KG1 (cell line): Measurements from ENCODE around the gene FOXO3.

Experiments
- DNase-seq: peaks from one replicate; lab custom pipeline; 2025; lab: John Stamatoyannopoulos, UW

The FOXO3 gene

DNA sequence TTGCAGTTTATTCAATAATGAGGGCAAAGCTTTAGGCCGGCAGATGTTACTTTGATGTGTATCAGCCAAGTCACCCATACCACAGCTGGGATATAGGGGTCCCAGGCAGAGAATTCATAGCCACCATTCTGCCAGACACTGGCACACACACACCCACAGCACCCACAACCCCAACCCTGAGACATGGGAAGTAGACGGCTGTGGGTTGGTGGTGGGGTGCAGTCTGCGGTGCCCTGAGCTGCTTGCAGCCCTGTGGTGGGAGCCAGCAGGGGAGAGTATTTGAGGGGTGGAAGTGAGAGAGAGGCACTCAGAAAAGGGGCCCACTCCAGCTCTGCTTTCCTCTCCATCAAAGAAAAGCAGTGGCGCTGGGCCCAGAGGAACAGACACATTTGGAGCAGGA lies 125.3 kb downstream of the FOXO3 start:
- no peak for DNase-seq

DNA sequence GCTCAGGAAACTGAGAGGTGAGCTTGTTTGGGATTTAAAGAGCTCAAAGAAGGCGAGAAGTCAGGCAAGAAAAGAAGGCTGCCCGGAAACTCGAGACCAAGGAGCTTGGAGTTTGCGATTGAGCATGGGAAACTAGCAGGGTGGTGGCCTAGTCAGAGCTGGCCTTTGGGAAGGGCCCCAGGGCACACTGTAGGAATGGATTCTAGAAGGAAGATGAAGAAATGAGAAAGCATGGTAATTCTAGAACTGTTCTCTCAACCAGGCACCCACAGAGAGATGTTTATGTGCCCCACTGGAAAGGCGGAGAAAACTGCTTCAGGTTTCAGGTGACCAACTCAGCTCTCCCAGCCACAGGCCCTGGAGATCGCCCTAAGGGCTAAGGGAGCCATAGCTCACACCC lies 126.2 kb downstream of the FOXO3 start:
- no peak for DNase-seq

DNA sequence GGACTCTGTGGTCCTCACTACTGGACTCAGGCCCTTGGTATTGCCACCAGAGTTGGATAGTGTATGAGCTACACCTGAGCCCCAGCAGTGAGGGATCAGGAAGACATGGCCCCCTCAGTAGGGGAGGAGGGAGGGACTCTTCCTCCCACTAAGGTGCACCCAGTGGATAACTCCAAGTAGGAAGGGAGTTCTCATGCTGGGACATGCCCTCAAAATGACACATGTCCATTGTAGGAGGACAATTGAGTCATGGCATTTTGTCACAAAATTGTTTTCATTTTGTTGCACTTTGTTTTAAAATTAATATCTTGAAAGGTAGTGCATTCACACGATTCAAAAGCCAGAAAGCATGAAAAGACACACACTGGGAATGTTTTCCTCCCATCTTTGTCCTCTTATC lies 127.2 kb downstream of the FOXO3 start:
- no peak for DNase-seq

DNA sequence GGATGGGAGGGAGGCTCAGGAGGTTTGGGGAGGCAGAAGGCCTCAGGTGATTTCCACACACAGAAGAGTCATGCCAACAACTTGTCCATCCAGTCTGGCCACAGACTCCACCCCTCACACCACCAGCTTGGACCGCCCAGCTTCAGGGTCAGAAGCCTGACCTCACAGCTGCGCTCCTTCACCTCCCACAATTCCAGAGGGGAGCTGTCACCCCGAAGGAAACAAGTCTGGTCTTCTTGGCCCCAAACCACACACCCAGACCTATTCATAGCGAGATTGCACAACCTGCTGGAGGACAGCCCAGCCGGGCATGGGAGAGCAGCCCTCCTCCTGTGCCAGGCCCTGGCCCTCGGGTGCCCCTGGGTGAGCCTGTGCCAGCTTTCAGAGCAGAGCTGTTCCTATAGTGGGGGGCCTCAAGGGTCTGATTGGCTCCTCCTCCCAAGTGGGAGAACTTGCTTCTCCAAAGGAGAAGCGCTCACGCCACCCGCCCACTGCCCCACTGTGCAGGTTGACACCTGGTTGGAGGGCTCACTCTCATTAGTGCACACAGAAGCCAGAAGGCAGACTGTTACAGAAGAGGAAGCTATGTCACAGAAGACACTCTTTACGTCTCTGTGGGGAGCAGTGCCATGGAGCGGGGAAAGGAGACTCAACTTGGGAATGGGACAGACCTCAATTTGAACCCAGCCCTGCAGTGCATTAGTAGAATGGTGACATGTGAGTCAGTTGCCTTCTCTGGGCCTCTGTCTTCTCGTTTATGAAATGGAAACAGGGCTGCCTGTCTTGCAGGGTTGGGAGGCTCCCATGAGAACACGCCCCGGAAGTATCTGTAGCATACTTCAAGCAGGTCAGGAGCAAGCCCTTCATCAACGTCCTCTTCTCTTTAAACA lies 128.8 kb downstream of the FOXO3 start:
- no peak for DNase-seq

DNA sequence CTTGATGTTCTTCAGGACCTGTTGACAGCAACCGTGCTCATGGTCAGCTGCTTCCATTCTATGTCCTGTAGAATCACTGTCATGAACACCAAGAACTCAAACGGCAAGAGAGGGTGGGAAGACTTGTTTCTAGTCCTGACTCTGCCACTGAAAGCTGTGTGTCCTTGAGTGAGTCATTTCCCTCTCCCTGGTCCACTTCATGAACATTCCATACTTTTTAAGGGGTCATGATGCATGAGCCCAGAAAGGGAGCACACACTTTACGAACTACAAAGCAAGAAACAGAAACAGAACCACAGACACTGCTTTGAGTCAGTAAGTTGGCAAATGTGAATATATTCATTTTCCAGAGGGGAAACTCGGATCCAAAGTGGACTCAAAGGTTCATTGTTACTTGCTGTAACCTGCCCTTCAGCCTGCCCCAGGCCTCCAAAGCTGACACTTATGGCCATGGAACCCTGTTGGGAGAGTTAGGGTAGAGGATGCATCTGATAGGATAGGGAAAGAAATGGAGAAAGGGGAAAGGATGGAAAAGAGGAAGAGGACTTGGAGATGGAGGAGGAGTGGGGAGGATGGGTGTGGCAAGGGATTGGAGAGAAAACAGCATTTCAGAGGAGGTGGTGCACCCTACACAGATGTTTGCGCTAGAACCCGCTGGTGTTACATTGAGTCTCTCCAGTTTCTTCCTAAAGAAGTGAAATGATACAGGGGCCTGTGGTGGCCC lies 129.8 kb downstream of the FOXO3 start:
- DNase-seq: no peak

DNA sequence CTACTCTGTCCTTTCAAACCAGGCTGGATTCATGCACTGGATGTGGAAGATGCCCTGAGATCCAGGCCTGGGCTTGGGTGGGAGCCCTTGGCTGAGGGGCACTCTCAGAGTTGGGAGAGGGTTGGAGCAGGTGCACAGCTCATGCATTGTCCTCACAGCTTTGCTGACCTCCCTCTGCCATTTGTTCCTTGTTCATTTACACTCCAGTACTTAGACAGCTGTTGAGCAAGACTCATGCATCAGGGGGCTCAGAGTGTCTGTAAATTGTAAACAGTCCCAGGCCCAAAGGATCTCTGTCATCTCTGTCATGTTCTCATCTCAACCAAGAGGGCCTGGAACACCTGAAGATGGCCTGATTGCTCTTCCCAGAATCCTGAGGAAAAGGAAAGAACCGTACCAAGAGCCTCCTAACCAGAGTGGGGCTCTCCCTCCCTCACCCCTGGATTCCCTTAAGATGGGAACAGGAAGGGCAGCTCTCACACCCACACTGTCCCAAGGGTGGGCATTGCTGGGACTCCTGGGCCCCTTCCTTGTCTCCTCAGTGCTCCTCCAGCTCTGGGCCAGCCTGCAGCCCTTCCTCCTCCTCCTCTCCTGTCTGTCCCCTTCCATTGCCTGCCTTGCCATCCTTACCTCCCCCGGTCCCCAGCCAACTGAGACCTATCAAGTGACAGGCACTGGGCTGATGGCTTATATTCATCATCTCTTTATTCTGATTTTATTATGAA lies 132.9 kb downstream of the FOXO3 start:
- DNase-seq: no peak

DNA sequence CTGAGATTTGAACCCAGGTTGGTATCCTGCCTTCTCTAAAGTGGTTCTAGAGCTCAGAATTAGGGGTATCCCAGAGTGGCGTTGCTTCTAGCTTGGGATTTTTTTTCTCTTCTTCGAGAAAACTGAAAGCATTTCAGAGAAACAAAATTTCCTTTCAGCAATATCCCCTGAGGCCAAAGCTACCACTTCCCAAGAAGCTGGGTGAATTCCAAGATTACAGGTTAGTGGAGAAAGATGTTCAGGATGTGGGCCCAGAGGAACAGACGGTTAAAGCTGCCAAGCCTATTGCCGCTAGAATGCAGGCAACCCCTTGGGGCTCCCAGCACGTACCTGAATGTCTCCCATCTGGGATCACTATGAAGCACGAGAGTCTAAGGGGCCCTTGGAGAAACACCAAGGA lies 134.1 kb downstream of the FOXO3 start:
- DNase-seq: no peak

DNA sequence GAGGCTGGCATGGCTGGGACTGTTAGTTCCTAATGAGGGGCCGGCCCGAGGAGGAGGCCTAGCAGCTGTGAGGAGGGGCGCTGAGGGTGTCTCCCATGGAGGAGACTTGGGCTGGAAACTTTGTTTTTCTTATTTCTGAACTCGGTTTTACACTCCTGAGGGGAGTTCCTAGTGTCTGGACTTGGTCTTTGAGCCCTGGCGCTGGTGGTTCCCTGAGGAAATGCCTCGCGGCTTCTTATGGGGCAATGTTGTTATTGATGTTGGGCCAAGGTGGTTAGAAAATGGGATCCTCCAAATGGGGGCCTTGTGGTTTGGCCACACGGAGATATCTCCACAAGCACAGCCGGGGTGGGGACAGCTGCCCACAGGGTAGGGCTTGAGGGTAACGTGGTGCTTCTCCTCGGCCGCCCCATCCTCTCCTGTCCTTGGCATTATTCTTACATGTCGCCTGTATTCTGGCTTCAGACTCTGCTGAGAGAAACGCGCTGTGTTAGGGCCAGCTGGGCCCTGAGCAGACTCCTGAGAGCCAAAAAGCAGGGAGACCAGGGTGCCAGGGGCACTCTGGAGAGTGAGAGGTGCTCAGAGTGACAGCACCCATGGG lies 136.9 kb downstream of the FOXO3 start:
- no peak for DNase-seq

DNA sequence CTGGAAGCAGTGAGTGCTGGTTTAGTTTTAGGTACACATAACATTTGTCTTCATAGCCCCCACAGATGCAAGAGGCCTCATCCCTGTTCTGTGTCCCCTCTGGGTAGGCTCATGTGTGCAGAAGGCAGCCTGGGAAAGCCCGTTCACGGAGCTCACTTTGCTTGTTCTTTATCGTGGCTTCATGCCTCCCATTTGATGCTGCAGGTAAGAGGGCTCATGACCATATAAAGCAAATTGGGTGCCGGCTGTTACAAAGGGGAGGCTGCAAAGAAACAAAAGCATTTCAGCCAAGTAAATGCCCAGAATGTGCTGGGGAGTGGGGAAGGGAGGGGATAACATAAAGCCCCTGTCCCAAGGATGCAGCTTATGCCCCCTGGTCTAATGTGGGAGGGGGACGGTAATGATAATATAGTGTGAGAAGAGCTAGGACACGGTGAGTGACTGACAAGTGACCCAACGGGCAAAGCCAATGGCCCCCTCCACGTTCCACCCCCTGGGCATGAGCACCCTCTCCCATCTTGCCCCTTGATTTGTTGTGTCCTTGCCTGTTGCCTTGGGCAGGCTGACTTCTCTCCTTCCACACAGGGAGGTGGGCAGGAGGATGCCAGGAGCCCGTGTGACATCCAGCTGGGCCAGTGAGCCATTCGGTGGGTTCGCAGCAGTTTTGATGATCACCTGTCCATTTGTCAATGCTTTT lies 138.0 kb downstream of the FOXO3 start:
- no peak for DNase-seq

DNA sequence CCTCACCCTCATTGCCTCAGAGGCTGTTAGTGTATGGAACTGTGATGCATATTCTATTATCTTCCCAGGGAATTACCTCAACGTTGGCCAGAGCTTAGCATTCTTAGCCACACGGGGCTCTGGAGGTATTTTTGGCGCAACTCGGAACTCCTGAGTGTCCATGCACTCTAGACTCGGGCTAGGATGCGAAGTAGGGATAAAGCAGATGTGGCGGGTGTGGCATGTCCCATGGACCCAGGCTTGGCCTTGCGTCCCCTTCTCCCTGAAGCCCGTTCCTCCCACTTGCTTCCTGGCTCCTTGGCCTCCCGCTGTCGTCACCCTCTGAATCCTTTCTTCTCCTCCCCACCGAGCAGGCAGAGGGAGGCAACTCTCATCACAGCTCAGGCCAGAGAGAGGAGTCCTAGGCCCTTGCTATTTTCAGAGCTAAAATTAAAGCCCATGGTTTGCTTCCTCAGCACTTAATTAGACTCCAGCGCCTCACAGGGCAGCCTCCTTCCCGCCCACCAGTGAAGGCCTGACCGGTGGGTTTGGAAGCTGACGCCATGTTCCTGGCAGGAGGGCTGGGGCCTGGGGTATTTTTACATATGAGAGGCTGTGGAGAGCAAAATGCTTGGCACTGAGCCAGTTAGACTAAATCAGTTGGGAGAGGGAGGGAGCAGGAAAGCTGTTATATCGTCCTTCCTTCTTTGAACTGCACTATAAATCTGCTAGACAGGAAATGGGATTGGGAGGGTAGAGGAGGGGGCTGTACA lies 138.7 kb downstream of the FOXO3 start:
- no peak for DNase-seq

DNA sequence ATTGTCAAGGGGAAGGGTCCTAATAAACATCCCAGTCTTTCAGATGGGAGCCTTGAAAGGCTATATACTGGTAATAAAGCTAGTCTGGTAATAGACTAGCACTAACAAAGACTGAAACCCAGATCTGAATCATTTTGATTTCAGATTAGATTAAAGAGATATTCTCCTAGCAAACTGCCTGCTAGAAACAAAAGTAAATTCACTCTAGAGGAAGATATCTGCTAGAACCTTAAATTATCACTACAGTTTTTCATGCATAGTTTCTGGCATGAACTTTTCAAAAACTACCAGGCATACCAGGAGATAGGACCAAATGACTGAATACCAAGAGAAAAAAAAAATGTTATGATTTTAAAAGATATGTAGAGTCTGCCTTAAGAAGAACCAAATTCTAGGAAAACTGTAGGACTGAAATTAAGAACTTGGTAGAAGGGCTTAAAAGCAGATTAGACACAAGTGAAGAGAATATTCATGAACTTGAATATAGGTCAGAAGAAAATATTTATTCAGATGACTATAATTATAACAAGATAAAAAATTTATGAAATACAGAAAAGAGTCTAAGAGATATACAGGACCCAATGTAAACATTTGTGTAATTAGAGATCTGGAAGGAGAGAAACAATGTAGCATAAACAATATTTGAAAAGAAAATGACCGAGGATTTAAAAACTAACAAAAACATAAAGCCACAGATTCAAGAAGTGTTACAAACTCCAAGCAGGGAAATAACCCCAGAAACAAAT lies 141.6 kb downstream of the FOXO3 start:
- DNase-seq: no peak

DNA sequence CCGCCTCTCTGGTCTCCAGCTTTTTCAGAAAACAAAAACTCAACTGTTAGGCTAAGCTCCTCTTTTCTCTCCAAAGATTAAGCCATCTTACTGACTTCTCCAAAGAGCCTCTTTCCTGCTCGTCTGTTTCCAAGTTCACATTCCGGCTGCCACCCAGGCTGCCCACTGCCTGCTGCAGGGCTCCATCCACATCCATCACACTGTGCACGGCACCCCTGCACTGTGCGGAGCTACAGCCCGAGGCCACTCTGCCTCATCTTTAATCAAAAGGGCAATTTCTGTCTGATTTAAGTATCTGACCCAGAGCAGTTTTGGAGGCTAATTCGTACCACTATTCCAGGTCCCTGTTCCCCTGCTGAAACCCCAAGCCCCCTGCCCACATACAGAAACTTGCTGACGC lies 145.9 kb downstream of the FOXO3 start:
- DNase-seq: no peak

DNA sequence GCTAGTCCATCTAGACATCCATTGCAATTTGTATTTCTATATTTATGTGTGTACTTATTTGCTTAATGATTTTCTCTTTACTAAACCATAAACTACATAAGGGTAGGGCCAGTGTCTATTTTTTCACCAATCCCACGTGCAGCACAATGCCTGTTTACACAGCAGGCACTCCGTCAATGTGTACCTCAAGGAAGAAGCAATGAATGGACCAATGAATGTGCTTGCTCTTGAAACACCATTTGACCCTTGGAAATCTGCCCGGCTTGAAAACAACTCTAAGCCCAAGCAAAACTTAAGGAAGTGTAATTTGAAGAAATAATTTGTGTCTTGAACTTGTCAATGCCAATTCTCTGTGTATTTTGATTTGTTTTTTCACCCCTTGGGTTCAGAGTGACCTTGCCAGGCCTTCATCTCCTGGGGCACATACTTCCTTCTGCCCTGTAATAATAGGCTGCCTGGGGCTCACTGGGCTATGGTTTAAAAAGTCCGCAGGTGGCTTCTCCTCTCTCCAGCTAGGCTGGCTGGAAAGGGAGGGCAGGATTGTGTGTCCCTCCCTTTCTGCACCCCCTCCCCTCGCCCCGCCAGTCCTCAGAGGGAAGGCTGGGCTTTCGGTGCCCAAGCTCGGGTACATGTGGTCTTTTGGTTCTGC lies 146.7 kb downstream of the FOXO3 start:
- DNase-seq: no peak

DNA sequence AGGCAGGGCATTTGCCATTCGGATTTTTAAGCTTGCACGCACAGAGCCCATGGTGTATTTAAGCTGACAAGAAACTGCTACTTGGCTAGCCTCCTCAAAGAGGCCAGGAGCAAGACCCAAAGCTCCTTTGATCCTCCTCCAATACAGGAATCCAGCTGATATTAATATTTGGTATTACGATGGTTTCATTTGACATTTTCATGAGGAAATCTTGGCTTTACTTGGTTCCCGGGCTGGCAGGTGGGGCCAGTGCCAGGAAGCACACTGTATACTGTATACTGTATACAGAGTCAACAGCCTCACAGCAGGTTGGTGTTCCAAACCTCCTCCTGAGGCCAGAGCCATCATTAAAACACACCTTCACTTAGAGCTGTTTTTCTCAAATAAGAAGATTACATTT lies 149.3 kb downstream of the FOXO3 start:
- DNase-seq: no peak

DNA sequence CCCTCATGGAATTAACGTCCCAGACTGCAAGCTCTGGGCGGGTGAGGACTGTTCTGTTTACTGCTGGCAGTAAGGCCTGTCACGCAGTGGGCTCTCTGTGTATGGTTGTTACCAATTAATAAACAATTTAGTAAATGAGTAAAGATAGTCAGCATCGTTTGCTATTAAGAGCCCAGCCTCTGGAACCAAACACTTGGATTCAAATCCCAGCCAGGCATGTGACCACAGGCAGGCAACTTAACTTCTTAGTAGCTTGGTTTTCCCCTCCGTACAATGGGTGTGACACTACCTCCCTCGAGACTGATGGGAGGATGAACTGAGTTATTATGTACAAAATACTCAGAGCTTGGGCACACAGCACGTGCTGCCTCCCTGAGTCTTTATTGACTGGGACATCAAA lies 149.8 kb downstream of the FOXO3 start:
- no peak for DNase-seq

DNA sequence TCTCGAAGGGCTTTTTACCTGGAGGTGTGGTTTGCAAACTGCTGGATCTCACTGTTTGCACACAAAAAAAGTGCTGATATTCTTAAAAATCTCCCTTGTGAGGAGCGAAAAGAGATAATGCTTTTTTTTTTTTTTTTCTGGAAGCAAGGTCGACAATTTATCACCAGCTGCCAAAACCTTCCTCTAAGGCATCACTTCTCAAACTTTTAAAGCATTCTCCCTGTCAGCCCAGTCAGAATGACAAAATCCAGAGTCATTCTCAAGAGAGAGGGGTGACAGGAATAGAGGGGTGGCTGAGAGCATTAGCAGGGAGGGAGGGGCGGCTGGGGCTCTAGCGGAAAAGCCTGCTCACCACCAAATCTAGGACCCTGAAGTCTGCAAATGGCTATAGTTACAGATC lies 150.4 kb downstream of the FOXO3 start:
- no peak for DNase-seq

DNA sequence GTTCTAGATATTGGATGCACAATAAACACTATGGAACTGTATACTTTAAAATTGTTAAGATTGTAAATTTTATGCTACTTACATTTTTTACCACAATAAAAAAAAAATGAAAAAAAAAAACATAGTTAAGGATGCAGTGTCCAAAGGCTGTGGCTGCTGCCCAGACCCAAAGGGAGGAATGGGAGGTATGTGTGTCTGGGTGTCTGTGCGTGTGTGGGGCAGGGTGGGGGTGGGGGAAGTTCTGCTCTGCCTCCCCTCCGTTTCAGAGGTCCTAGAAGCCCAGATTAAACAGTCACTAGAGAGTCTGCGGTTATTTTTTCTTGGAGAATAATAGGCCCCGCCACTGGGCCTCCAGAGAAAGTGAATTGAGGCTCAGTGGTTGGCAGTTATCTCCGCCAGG lies 151.1 kb downstream of the FOXO3 start:
- DNase-seq: no peak

DNA sequence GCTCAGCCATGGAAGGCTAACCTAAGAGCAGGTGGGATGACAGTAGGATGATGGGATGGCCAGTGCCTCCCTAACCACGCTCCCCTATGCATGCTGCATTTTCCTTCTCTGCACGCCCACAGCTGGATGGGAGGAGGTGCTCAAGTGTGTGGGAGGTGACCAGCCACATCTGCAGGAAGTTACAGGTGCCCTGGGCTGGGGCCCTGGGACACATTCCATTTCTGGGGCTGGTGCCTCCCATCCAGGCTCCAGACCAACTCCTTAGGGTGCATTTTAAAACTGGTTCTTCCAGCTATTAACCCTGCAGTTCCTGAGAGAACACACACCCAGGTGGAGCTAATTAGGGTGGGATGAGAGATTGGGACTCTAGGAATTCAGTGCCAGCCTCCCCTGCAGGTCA lies 152.2 kb downstream of the FOXO3 start:
- no peak for DNase-seq

DNA sequence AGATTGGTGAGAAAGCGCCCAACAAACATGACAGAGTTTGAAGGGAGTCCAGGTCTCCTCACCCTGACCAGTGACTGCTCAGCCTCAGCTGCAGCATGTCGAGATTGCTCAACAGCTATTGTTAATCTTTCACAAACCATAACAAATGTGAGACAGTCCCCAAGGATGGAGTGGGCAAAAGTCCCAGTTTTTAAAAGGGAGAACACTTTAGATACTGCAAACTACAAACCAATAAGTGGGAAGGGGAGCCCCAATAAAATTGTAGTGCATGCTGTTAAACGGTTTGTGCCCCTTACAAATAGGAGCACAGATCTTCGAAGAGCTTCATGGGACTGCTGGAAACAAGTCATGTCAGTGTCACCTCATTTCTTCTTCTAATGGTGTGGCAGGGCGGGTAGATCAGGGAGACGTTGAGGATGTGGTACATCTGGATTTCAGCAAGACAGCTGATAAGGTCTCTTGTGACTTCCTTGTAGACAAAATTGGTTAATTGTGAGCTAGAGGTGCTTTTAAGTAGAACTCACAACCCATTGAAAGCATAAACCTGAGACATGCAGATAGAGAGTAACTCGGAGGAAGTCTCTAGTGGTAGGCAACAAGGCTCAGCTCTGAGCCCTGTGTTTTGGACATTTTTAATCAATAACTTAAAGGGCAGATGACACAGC lies 153.5 kb downstream of the FOXO3 start:
- DNase-seq: no peak
